K562 (cell line): ENCODE results near the gene IFNA7. TPM values are rescaled to one million over a fixed set of nuclear protein-coding genes. Genes with fewer than 3 reads are reported as not detected.
"Not testable (repeated sequence)": the region's sequence is repeated elsewhere in the genome, so short reads cannot be mapped to it uniquely, and the experiment has no call there.

Source experiments
- ATAC-seq: fragments of 200-7000 bp; cut with Tn5 transposase; 3 replicates; pipeline ENCODE4 v1.9.1; 2020; ENCODE audit warnings: moderate library complexity
- BruUV-seq: library from RNA; stranded (reverse); fragments of 400-500 nt; replicated peaks from 2 replicates; lab custom pipeline; 2021; lab: Mats Ljungman, UMichigan
- CTCF ChIA-PET: fragments of 300-600 bp; formaldehyde crosslinking; extraction: SDS; loops from one replicate; lab custom pipeline; 2021; ENCODE audit warnings: low intra/inter-chr PET ratio; lab: Yijun Ruan, JAX
- POLR2A ChIA-PET: fragments of 300-600, 350-650 bp; sonication (Branson Sonifier 250); formaldehyde crosslinking; extraction: SDS; loops from one replicate; lab custom pipeline; 2021; ENCODE audit warnings: antibody characterized with exemption, inconsistent platforms; lab: Yijun Ruan, JAX
- DNase-seq, 4 experiments: peaks; one replicate each; pipeline versions ENCODE4 v3.0.0 to v3.0.0-alpha.2; 2011 to 2018; ENCODE audit warnings: low spot score in 3 of 4, mixed read lengths in 3 of 4; ENCODE audit errors: extremely low read depth in 1 of 4
- FAIRE-seq: peaks from 2 replicates; lab custom pipeline; 2011; peaks lifted over from hg19 to GRCh38; lab: Jason Lieb, UNC
- H2AFZ ChIP-seq: 2 replicates; pipeline ENCODE4 v1.6.0; 2011; ENCODE audit warnings: low read depth, low read length, control low read depth, inconsistent platforms
- H3K27ac ChIP-seq: fragments of 200-600 bp; 3 replicates; pipeline ENCODE4 v1.8.0; 2011; ENCODE audit warnings: low read depth, mild to moderate bottlenecking, control low read depth, inconsistent platforms, low read length, moderate library complexity, mixed read lengths; ENCODE audit errors: extremely low read depth
- H3K27me3 ChIP-seq, 2 experiments: fragments of 300-600 bp in 1 of 2; 2 replicates in 1 of 2; 3 replicates in 1 of 2; pipeline versions ENCODE4 v1.6.0 to v1.8.0; 2011; ENCODE audit warnings: inconsistent platforms in 2 of 2, low read length in 2 of 2, mild to moderate bottlenecking in 1 of 2, mixed read lengths in 1 of 2, moderate library complexity in 1 of 2; ENCODE audit not compliant: control insufficient read depth in 2 of 2, insufficient read depth in 2 of 2
- H3K36me3 ChIP-seq: fragments of 300-600 bp; 3 replicates; pipeline ENCODE4 v1.8.0; 2011; ENCODE audit warnings: mild to moderate bottlenecking, low read length, inconsistent platforms; ENCODE audit not compliant: control insufficient read depth, insufficient read depth
- H3K4me1 ChIP-seq, 2 experiments: fragments of 200-600 bp in 1 of 2; replicated peaks in 1 of 2; 2 replicates in 1 of 2; 3 replicates in 1 of 2; pipeline versions ENCODE4 v1.5.1 to v1.8.0; 2011; ENCODE audit warnings: inconsistent platforms in 2 of 2, low read length in 2 of 2, mild to moderate bottlenecking in 1 of 2, mixed read lengths in 1 of 2, moderate library complexity in 1 of 2; ENCODE audit not compliant: control insufficient read depth in 2 of 2, insufficient read depth in 2 of 2
- H3K4me2 ChIP-seq: 2 replicates; pipeline ENCODE4 v1.6.1; 2011; ENCODE audit warnings: low read length, control low read depth, inconsistent platforms, mixed read lengths; ENCODE audit not compliant: insufficient read depth
- H3K4me3 ChIP-seq: fragments of 200-600 bp; sonication (generic), shearing (Covaris generic); 2 replicates; pipeline ENCODE4 v1.5.1; 2016; ENCODE audit warnings: control low read depth, inconsistent platforms
- H3K79me2 ChIP-seq: fragments of 200-600 bp; 3 replicates; pipeline ENCODE4 v1.8.0; 2011; ENCODE audit warnings: low read length, inconsistent platforms; ENCODE audit not compliant: control insufficient read depth, insufficient read depth
- H3K9ac ChIP-seq, 2 experiments: 2 replicates each; pipeline versions ENCODE4 v1.6.0 to v1.6.1; 2011; ENCODE audit warnings: low read depth in 2 of 2, low read length in 2 of 2, control low read depth in 1 of 2, inconsistent platforms in 1 of 2, mild to moderate bottlenecking in 1 of 2, mixed read lengths in 1 of 2; ENCODE audit not compliant: insufficient read depth in 1 of 2
- H3K9me1 ChIP-seq: one replicate; pipeline ENCODE4 v1.6.0; 2011; ENCODE audit warnings: inconsistent platforms, mild to moderate bottlenecking, low read length, moderate library complexity; ENCODE audit not compliant: control insufficient read depth, insufficient read depth
- H3K9me3 ChIP-seq: replicated peaks from 2 replicates; pipeline ENCODE4 v1.5.1; 2011; ENCODE audit warnings: low read depth, low read length, inconsistent platforms; ENCODE audit not compliant: control insufficient read depth, insufficient read depth
- H4K20me1 ChIP-seq: replicated peaks from 2 replicates; pipeline ENCODE4 v1.6.1; 2011; ENCODE audit warnings: low read length, inconsistent platforms, mixed read lengths; ENCODE audit not compliant: control insufficient read depth, insufficient read depth
- FOXA1 ChIP-seq: fragments of 450-650 bp; IDR thresholded peaks from 2 replicates; pipeline ENCODE4 v1.6.1; 2016; ENCODE audit warnings: mild to moderate bottlenecking, borderline replicate concordance
- HMBOX1 ChIP-seq: sonication (generic); IDR thresholded peaks from 2 replicates; pipeline ENCODE4 v1.6.1; 2016
- KLF13 ChIP-seq: fragments of 450-650 bp; IDR thresholded peaks from 2 replicates; pipeline ENCODE4 v1.6.1; 2016; ENCODE audit warnings: missing genetic modification characterization, low read depth, mild to moderate bottlenecking, missing compliant biosample characterization, moderate library complexity, borderline replicate concordance
- NFATC3 ChIP-seq: fragments of 450-650 bp; IDR thresholded peaks from 2 replicates; pipeline ENCODE4 v1.6.1; 2017; ENCODE audit warnings: mild to moderate bottlenecking
- ZNF184 ChIP-seq: sonication (generic); formaldehyde crosslinking; IDR thresholded peaks from 2 replicates; pipeline ENCODE4 v1.5.0; 2020; ENCODE audit warnings: missing genetic modification reagents
- ZNF311 ChIP-seq: fragments of 250-450 bp; sonication (Bioruptor Pico); IDR thresholded peaks from 2 replicates; pipeline ENCODE4 v1.4.0; 2020; ENCODE audit warnings: mild to moderate bottlenecking, moderate library complexity
- ZNF57 ChIP-seq: fragments of 450-650 bp; formaldehyde crosslinking; IDR thresholded peaks from 2 replicates; pipeline ENCODE4 v1.4.0; 2020; ENCODE audit warnings: mild to moderate bottlenecking, moderate library complexity
- WGBS: fragments of 100-300 bp; shearing (Covaris generic); methylation state at CpG from one replicate; pipeline ENCODE4 v1.1.6; 2016; ENCODE audit warnings: low coverage, mixed read lengths; ENCODE audit not compliant: insufficient coverage; ENCODE audit errors: missing lambda C conversion rate; 5-methylcytosine and 5-hydroxymethylcytosine counted together
- in situ Hi-C: fragments of 300-500 bp; cut with MboI; formaldehyde crosslinking; loops from 4 replicates; pipeline ENCODE4 v1.15.0; 2018; ENCODE audit warnings: inconsistent platforms, mixed read lengths
- intact Hi-C: fragments of 100-400 bp; cut with micrococcal nuclease; formaldehyde crosslinking; loops from 2 replicates; pipeline ENCODE4 v1.14.2; 2022
- polyA plus RNA-seq, 8 experiments: library from polyadenylated mRNA; depleted of rRNA in 4 of 8; stranded (reverse) in 5 of 8; unstranded in 3 of 8; fragments of >200 nt; fragmentation: Nextera tagmentation in 2 of 8; fragmentation: Illumina TruSeq in 1 of 8; extraction: Ambion mirVana in 2 of 8; extraction: Trizol in 1 of 8; gene quantifications; 2 replicates each; pipeline versions ENCODE4 v1.2.1 to v1.2.3, GENCODE V29; 2011 to 2014; ENCODE audit warnings: inconsistent platforms in 1 of 8, missing spikeins in 1 of 8
- total RNA-seq, 7 experiments: library from RNA; depleted of rRNA in 6 of 7; stranded (reverse); fragments of >200 nt in 6 of 7; fragmentation: Illumina TruSeq in 2 of 7; extraction: Trizol in 2 of 7; gene quantifications; 2 replicates each; pipeline versions ENCODE4 v1.2.1 to v1.2.3, GENCODE V29; 2011 to 2021; ENCODE audit warnings: low replicate concordance in 1 of 7

The IFNA7 gene
- total and polyA plus RNA-seq, 9 of the 15 experiments (the other 6 are each of a cell fraction or from before 2014, with no cell fraction given): not detected

GRCh38 chr9:21205204-21205603 lies 3.2 kb upstream of the IFNA7 start:
- no TSS peak for BruUV-seq
- H3K9me1 ChIP-seq: no peaks in the 10 kb centered on the region
- TF ChIP-seq ZNF311 (CRISPR knock-in tag): no peak
- TF ChIP-seq ZNF57 (CRISPR knock-in tag): no peak
- TF ChIP-seq HMBOX1: no peak
- no peak for TF ChIP-seq KLF13 (tag)
- TF ChIP-seq FOXA1: no peak
- no peak for TF ChIP-seq NFATC3
- no peak for TF ChIP-seq ZNF184
- TF ChIP-seq, all 486 proteins: peak for 0
- no peaks in the 10 kb centered on the region for H3K36me3 ChIP-seq
- no peak for DNase-seq
- intact Hi-C loops: no loop called here
- no peak overlapping the region for H2AFZ ChIP-seq
- ATAC-seq: no peak
- no peaks in the 10 kb centered on the region for H4K20me1 ChIP-seq
- H3K27me3 ChIP-seq: no peaks in the 10 kb centered on the region
- no peak overlapping the region for H3K4me2 ChIP-seq
- H3K4me1 ChIP-seq: no peaks in the 10 kb centered on the region
- H3K4me3 ChIP-seq: no peak overlapping the region
- H3K79me2 ChIP-seq: no peaks in the 10 kb centered on the region
- no peak for FAIRE-seq
- CTCF ChIA-PET: no interaction called here
- H3K27ac ChIP-seq: no peak overlapping the region
- no peaks in the 10 kb centered on the region for H3K9me3 ChIP-seq
- no peak overlapping the region for H3K9ac ChIP-seq
- in situ Hi-C loops: no loop called here
- POLR2A ChIA-PET: no interaction called here

GRCh38 chr9:21194867-21195776 lies 6.9 kb downstream of the IFNA7 start:
- FAIRE-seq, in situ Hi-C loops, H3K27ac ChIP-seq, H3K9ac ChIP-seq, H3K36me3 ChIP-seq, ATAC-seq, POLR2A ChIA-PET, H4K20me1 ChIP-seq, H3K9me3 ChIP-seq, CTCF ChIA-PET, H3K27me3 ChIP-seq, BruUV-seq, H3K4me3 ChIP-seq, DNase-seq, H3K9me1 ChIP-seq, intact Hi-C loops, H2AFZ ChIP-seq, H3K79me2 ChIP-seq, H3K4me1 ChIP-seq, H3K4me2 ChIP-seq: not testable (repeated sequence)
- no CpG with 5 or more reads among the region's 6 CpGs for WGBS

GRCh38 chr9:21187487-21187886 lies 14.5 kb downstream of the IFNA7 start, which contains the start of gene IFNA4:
IFNA4 (minus strand) TSS chr9:21187587; CDS start chr9:21187531, 56 bp downstream.
- ATAC-seq, H3K4me1 ChIP-seq, FAIRE-seq, POLR2A ChIA-PET, H3K9me1 ChIP-seq, H3K4me2 ChIP-seq, H3K4me3 ChIP-seq, H3K27ac ChIP-seq, H3K79me2 ChIP-seq, H3K9ac ChIP-seq, H3K36me3 ChIP-seq, H2AFZ ChIP-seq, H4K20me1 ChIP-seq, CTCF ChIA-PET, in situ Hi-C loops, DNase-seq, BruUV-seq, H3K27me3 ChIP-seq, H3K9me3 ChIP-seq, intact Hi-C loops: not testable (repeated sequence)
- WGBS: no CpG with 5 or more reads among the region's 3 CpGs
